ENCODE data around the gene CLMN. TPM values are rescaled to one million over a fixed set of nuclear protein-coding genes. Genes with fewer than 3 reads are reported as not detected.

CLMN gene
- total and polyA plus RNA-seq, 2 of the 4 experiments (the other 2 are of a cell fraction) = 0.10 to 0.18 TPM

GRCh38 chr14:95256002-95256775 is 63.5 kb downstream of the CLMN start:
- Histone ChIP-seq H4K5ac (ENCODE audit: low read depth, low read length) (no peak overlapping the region), H3K4me1 (ENCODE audit: control insufficient read depth, insufficient read depth, low read length) (no peaks in the 10 kb centered on the region), H3K9me1 (ENCODE audit: insufficient read depth, low read length) (no peaks in the 10 kb centered on the region), H2AFZ (replicated peaks; ENCODE audit: low read length, poor library complexity) (no peak overlapping the region), H4K91ac (ENCODE audit: insufficient read depth, low read depth, low read length) (no peak overlapping the region), H3K14ac (replicated peaks; ENCODE audit: low read depth, low read length) (no peak overlapping the region), H3K23ac (ENCODE audit: low read depth, low read length) (no peak overlapping the region), H3K27ac (ENCODE audit: insufficient read depth, low read length) (no peak overlapping the region), H2BK15ac (ENCODE audit: low read depth, low read length) (no peak overlapping the region), H2BK5ac (ENCODE audit: low read depth, low read length, poor library complexity, severe bottlenecking) (no peak overlapping the region), H3K4me3 (ENCODE audit: insufficient read depth, low read depth, low read length) (no peak overlapping the region), H4K20me1 (ENCODE audit: insufficient read depth, low read length) (no peaks in the 10 kb centered on the region), H3K56ac (ENCODE audit: extremely low read depth, insufficient read depth, low read length) (no peak overlapping the region), H3K9ac (ENCODE audit: low read depth, low read length) (no peak overlapping the region), H3K4me2 (ENCODE audit: low read depth, low read length) (no peak overlapping the region), H2AK9ac (replicated peaks; ENCODE audit: low read depth, low read length, poor library complexity) (no peak overlapping the region), H4K8ac (ENCODE audit: low read depth in 2 of 2, low read length in 2 of 2) (no peak overlapping the region), H2BK120ac (ENCODE audit: low read depth, low read length) (no peak overlapping the region), H3K9me3 (ENCODE audit: control insufficient read depth, insufficient read depth, low read length) (no peaks in the 10 kb centered on the region; the same call in 1 of the 2 replicates), H3K27me3 (ENCODE audit: control insufficient read depth, insufficient read depth, low read length) (no peaks in the 10 kb centered on the region), H3K36me3 (ENCODE audit: control insufficient read depth, insufficient read depth, low read length) (no peaks in the 10 kb centered on the region), H3K18ac (ENCODE audit: low read depth, low read length) (no peak overlapping the region), H3K4ac (ENCODE audit: low read depth, low read length) (no peak overlapping the region), H2AK5ac (ENCODE audit: low read depth, low read length) (no peak overlapping the region), H3K79me1 (ENCODE audit: low read depth in 1 of 2, low read length in 2 of 2) (no peaks in the 10 kb centered on the region), H2BK20ac (ENCODE audit: low read depth, low read length) (no peak overlapping the region)
- ATAC-seq (ENCODE audit: low read depth) = no peak
- BruUV-seq (replicated peaks) = no TSS peak
- intact Hi-C loops (cut with micrococcal nuclease) (no loop called here), dilution Hi-C loops (cut with HindIII; ENCODE audit: low sequenced_read_pairs, unreplicated experiment) (no loop called here), in situ Hi-C loops (cut with MboI; ENCODE audit: low sequenced_read_pairs) (no loop called here)
- TF ChIP-seq CHD1 (IDR thresholded peaks at IDR 0.05; ENCODE audit: low read depth, low read length) (no peak), MAFK (IDR thresholded peaks at IDR 0.05; ENCODE audit: low read depth, low read length) (no peak), MAZ (IDR thresholded peaks at IDR 0.05; ENCODE audit: borderline replicate concordance, low read depth, low read length) (no peak), MXI1 (IDR thresholded peaks at IDR 0.05; ENCODE audit: borderline replicate concordance, low read depth, low read length) (no peak), RAD21 (IDR thresholded peaks at IDR 0.05; ENCODE audit: low read length) (no peak), CTCF (conservative IDR thresholded peaks at IDR 0.05; ENCODE audit: low read depth, low read length) (no peak), FOS (IDR thresholded peaks at IDR 0.05; ENCODE audit: low read depth, low read length) (no peak), POLR2A (IDR thresholded peaks at IDR 0.05; ENCODE audit: low read depth, low read length) (no peak)
- WGBS, 2 experiments (ENCODE audit: extremely low coverage in 2 of 2, insufficient read length in 1 of 2) = 85% methylated on average over 7 of the region's 15 CpGs; no CpG with 5 or more reads in 1 of the 2 experiments
- DNase-seq = no peak
- ChIA-PET CTCF (no interaction called here), POLR2A (ENCODE audit: unreplicated experiment) (no interaction called here)

Data from IMR-90 (cell line).